ENCODE data around the gene FSCN2. TPM values are rescaled to one million over a fixed set of nuclear protein-coding genes. Genes with fewer than 3 reads are reported as not detected.

FSCN2 gene
- total RNA-seq, 1 experiment from 2014 or later = 1.6 TPM

- Histone ChIP-seq H2BK5ac (ENCODE audit: insufficient read length, low read length) (no peak overlapping the region), H3K79me2 (ENCODE audit: insufficient read depth, low read length) (no peaks in the 10 kb centered on the region), H4K8ac (replicated peaks; ENCODE audit: insufficient read length, low read depth, low read length) (no peak overlapping the region), H3K4ac (ENCODE audit: low read depth, low read length) (no peak overlapping the region), H2BK20ac (ENCODE audit: low read depth, low read length, poor library complexity, severe bottlenecking) (no peak overlapping the region), H2AK5ac (ENCODE audit: insufficient read length, low read length) (no peak overlapping the region), H3K27me3 (ENCODE audit: insufficient read depth, low read length) (no peaks in the 10 kb centered on the region), H4K91ac (ENCODE audit: insufficient read length, low read depth, low read length) (no peak overlapping the region), H3K23ac (ENCODE audit: insufficient read length, low read depth, low read length) (no peak overlapping the region), H4K20me1 (ENCODE audit: control insufficient read depth, insufficient read depth, insufficient read length) (no peaks in the 10 kb centered on the region), H3K14ac (ENCODE audit: insufficient read depth, low read length) (no peak overlapping the region), H3K23me2 (ENCODE audit: insufficient read length, low read depth, low read length, poor library complexity, severe bottlenecking) (no peaks in the 10 kb centered on the region), H3K9ac (ENCODE audit: extremely low read depth, insufficient read length, low read length) (no peak overlapping the region), H4K5ac (ENCODE audit: insufficient read length, low read depth, low read length) (no peak overlapping the region), H2BK15ac (ENCODE audit: low read depth, low read length) (no peak overlapping the region), H3K4me1 (ENCODE audit: insufficient read depth, low read length) (no peaks in the 10 kb centered on the region), H3K56ac (ENCODE audit: insufficient read length, low read depth, low read length) (no peak overlapping the region), H3K9me3 (ENCODE audit: control insufficient read depth, low read depth, low read length) (no peaks in the 10 kb centered on the region), H3T11ph (ENCODE audit: low read length) (no peak overlapping the region), H2BK120ac (ENCODE audit: low read depth, low read length, poor library complexity, severe bottlenecking) (no peak overlapping the region), H2BK12ac (ENCODE audit: insufficient read length, low read depth, low read length) (no peak overlapping the region), H3K18ac (ENCODE audit: insufficient read length, low read depth, low read length) (no peak overlapping the region), H3K79me1 (ENCODE audit: insufficient read depth, low read depth, low read length, poor library complexity, severe bottlenecking) (no peaks in the 10 kb centered on the region), H3K27ac (ENCODE audit: insufficient read length, low read depth, low read length) (no peak overlapping the region), H3K4me2 (ENCODE audit: insufficient read depth, insufficient read length, low read length) (no peak overlapping the region), H2AFZ (ENCODE audit: low read length) (no peak overlapping the region)
- no peak for TF ChIP-seq CTCF (conservative IDR thresholded peaks at IDR 0.05)
- H3K27me3 Mint-ChIP-seq (ENCODE audit: low read depth) = peaks cover 3% of the 10 kb centered on the region
- no CpG with 5 or more reads among the region's 12 CpGs for WGBS (ENCODE audit: extremely low coverage, insufficient read length, low lambda C conversion rate)
- no peak overlapping the region for H3K4me3 Mint-ChIP-seq
- no peaks in the 10 kb centered on the region for H3K4me1 Mint-ChIP-seq
- no peak for DNase-seq
- H3K9me3 Mint-ChIP-seq = no peaks in the 10 kb centered on the region
- H3K36me3 Mint-ChIP-seq (ENCODE audit: insufficient read depth in 1 of 3, low read depth in 3 of 3) = peaks cover 36 to 82% (median 82%) of the 10 kb centered on the region in 3 experiments
- H3K27ac Mint-ChIP-seq = no peak overlapping the region
Measured at GRCh38 chr17:81582749-81583148, 54.6 kb downstream of the FSCN2 start.
